K562 (cell line): Measurements from ENCODE around the gene KRT71. TPM values are rescaled to one million over a fixed set of nuclear protein-coding genes. Genes with fewer than 3 reads are reported as not detected.
A peak's percentile ranks its signal among the peaks of the same experiment; 100 is the strongest.
"Not testable (repeated sequence)": the region's sequence is repeated elsewhere in the genome, so short reads cannot be mapped to it uniquely, and the experiment has no call there.

Experiments used
- ATAC-seq: fragments of 200-7000 bp; cut with Tn5 transposase; 3 replicates; pipeline ENCODE4 v1.9.1; 2020; ENCODE audit warnings: moderate library complexity
- BruUV-seq: library from RNA; stranded (reverse); fragments of 400-500 nt; replicated peaks from 2 replicates; lab custom pipeline; 2021; lab: Mats Ljungman, UMichigan
- CTCF ChIA-PET: fragments of 300-600 bp; formaldehyde crosslinking; extraction: SDS; loops from one replicate; lab custom pipeline; 2021; ENCODE audit warnings: low intra/inter-chr PET ratio; lab: Yijun Ruan, JAX
- POLR2A ChIA-PET: fragments of 300-600, 350-650 bp; sonication (Branson Sonifier 250); formaldehyde crosslinking; extraction: SDS; loops from one replicate; lab custom pipeline; 2021; ENCODE audit warnings: antibody characterized with exemption, inconsistent platforms; lab: Yijun Ruan, JAX
- DNase-seq, 4 experiments: peaks; one replicate each; pipeline versions ENCODE4 v3.0.0 to v3.0.0-alpha.2; 2011 to 2018; ENCODE audit warnings: low spot score in 3 of 4, mixed read lengths in 3 of 4; ENCODE audit errors: extremely low read depth in 1 of 4
- FAIRE-seq: peaks from 2 replicates; lab custom pipeline; 2011; peaks lifted over from hg19 to GRCh38; lab: Jason Lieb, UNC
- H2AFZ ChIP-seq: 2 replicates; pipeline ENCODE4 v1.6.0; 2011; ENCODE audit warnings: low read depth, low read length, control low read depth, inconsistent platforms
- H3K27ac ChIP-seq: fragments of 200-600 bp; 3 replicates; pipeline ENCODE4 v1.8.0; 2011; ENCODE audit warnings: low read depth, mild to moderate bottlenecking, control low read depth, inconsistent platforms, low read length, moderate library complexity, mixed read lengths; ENCODE audit errors: extremely low read depth
- H3K27me3 ChIP-seq, 2 experiments: fragments of 300-600 bp in 1 of 2; 2 replicates in 1 of 2; 3 replicates in 1 of 2; pipeline versions ENCODE4 v1.6.0 to v1.8.0; 2011; ENCODE audit warnings: inconsistent platforms in 2 of 2, low read length in 2 of 2, mild to moderate bottlenecking in 1 of 2, mixed read lengths in 1 of 2, moderate library complexity in 1 of 2; ENCODE audit not compliant: control insufficient read depth in 2 of 2, insufficient read depth in 2 of 2
- H3K36me3 ChIP-seq: fragments of 300-600 bp; 3 replicates; pipeline ENCODE4 v1.8.0; 2011; ENCODE audit warnings: mild to moderate bottlenecking, low read length, inconsistent platforms; ENCODE audit not compliant: control insufficient read depth, insufficient read depth
- H3K4me1 ChIP-seq, 2 experiments: fragments of 200-600 bp in 1 of 2; replicated peaks in 1 of 2; 2 replicates in 1 of 2; 3 replicates in 1 of 2; pipeline versions ENCODE4 v1.5.1 to v1.8.0; 2011; ENCODE audit warnings: inconsistent platforms in 2 of 2, low read length in 2 of 2, mild to moderate bottlenecking in 1 of 2, mixed read lengths in 1 of 2, moderate library complexity in 1 of 2; ENCODE audit not compliant: control insufficient read depth in 2 of 2, insufficient read depth in 2 of 2
- H3K4me2 ChIP-seq: 2 replicates; pipeline ENCODE4 v1.6.1; 2011; ENCODE audit warnings: low read length, control low read depth, inconsistent platforms, mixed read lengths; ENCODE audit not compliant: insufficient read depth
- H3K4me3 ChIP-seq: fragments of 200-600 bp; sonication (generic), shearing (Covaris generic); 2 replicates; pipeline ENCODE4 v1.5.1; 2016; ENCODE audit warnings: control low read depth, inconsistent platforms
- H3K79me2 ChIP-seq: fragments of 200-600 bp; 3 replicates; pipeline ENCODE4 v1.8.0; 2011; ENCODE audit warnings: low read length, inconsistent platforms; ENCODE audit not compliant: control insufficient read depth, insufficient read depth
- H3K9ac ChIP-seq, 2 experiments: 2 replicates each; pipeline versions ENCODE4 v1.6.0 to v1.6.1; 2011; ENCODE audit warnings: low read depth in 2 of 2, low read length in 2 of 2, control low read depth in 1 of 2, inconsistent platforms in 1 of 2, mild to moderate bottlenecking in 1 of 2, mixed read lengths in 1 of 2; ENCODE audit not compliant: insufficient read depth in 1 of 2
- H3K9me1 ChIP-seq: one replicate; pipeline ENCODE4 v1.6.0; 2011; ENCODE audit warnings: inconsistent platforms, mild to moderate bottlenecking, low read length, moderate library complexity; ENCODE audit not compliant: control insufficient read depth, insufficient read depth
- H3K9me3 ChIP-seq: replicated peaks from 2 replicates; pipeline ENCODE4 v1.5.1; 2011; ENCODE audit warnings: low read depth, low read length, inconsistent platforms; ENCODE audit not compliant: control insufficient read depth, insufficient read depth
- H4K20me1 ChIP-seq: replicated peaks from 2 replicates; pipeline ENCODE4 v1.6.1; 2011; ENCODE audit warnings: low read length, inconsistent platforms, mixed read lengths; ENCODE audit not compliant: control insufficient read depth, insufficient read depth
- BCOR ChIP-seq: fragments of 450-650 bp; IDR thresholded peaks from 2 replicates; pipeline ENCODE4 v1.6.1; 2016
- DPF2 ChIP-seq: fragments of 450-650 bp; IDR thresholded peaks from 2 replicates; pipeline ENCODE4 v1.6.1; 2016
- EHMT2 ChIP-seq: fragments of 450-650 bp; IDR thresholded peaks from 2 replicates; pipeline ENCODE4 v1.6.1; 2018; ENCODE audit warnings: antibody characterized with exemption
- FOSL1 ChIP-seq: fragments of 200-800 bp; sonication (Bioruptor generic); conservative IDR thresholded peaks from 2 replicates; pipeline ENCODE4 v1.6.1; 2016; ENCODE audit warnings: missing genetic modification characterization, missing compliant biosample characterization
- HMG20B ChIP-seq: fragments of 250-450 bp; sonication (Bioruptor Pico); IDR thresholded peaks from 2 replicates; pipeline ENCODE4 v1.5.0; 2021; ENCODE audit warnings: mild to moderate bottlenecking
- KAT2B ChIP-seq: IDR thresholded peaks from one replicate; pipeline ENCODE4 v1.6.1; 2012; ENCODE audit warnings: low read depth, mild to moderate bottlenecking, control low read depth, inconsistent platforms, low read length, moderate library complexity
- PRDM10 ChIP-seq: fragments of 450-650 bp; IDR thresholded peaks from 2 replicates; pipeline ENCODE4 v1.6.1; 2018; ENCODE audit not compliant: partially characterized antibody
- RBM25 ChIP-seq: fragments of 200-400 bp; formaldehyde crosslinking; IDR thresholded peaks from 2 replicates; pipeline ENCODE4 v1.6.1; 2018; ENCODE audit warnings: low read length, low read depth, moderate library complexity; ENCODE audit not compliant: severe bottlenecking
- ZNF146 ChIP-seq: IDR thresholded peaks from one replicate; pipeline ENCODE4 v1.6.1; 2018; ENCODE audit warnings: missing compliant biosample characterization; ENCODE audit not compliant: unreplicated experiment
- ZNF395 ChIP-seq: fragments of 200-800 bp; sonication (Bioruptor generic); IDR thresholded peaks from 2 replicates; pipeline ENCODE4 v1.6.1; 2017; ENCODE audit warnings: missing genetic modification characterization, missing compliant biosample characterization
- ZNF408 ChIP-seq: fragments of 250-450 bp; sonication (Bioruptor Pico); IDR thresholded peaks from 2 replicates; pipeline ENCODE4 v1.4.0; 2020; ENCODE audit warnings: low read depth, mild to moderate bottlenecking, moderate library complexity
- ZNF766 ChIP-seq: fragments of 200-800 bp; sonication (Bioruptor generic); conservative IDR thresholded peaks from 2 replicates; pipeline ENCODE4 v1.6.1; 2016; ENCODE audit warnings: missing genetic modification characterization, missing compliant biosample characterization
- WGBS: fragments of 100-300 bp; shearing (Covaris generic); methylation state at CpG from one replicate; pipeline ENCODE4 v1.1.6; 2016; ENCODE audit warnings: low coverage, mixed read lengths; ENCODE audit not compliant: insufficient coverage; ENCODE audit errors: missing lambda C conversion rate; 5-methylcytosine and 5-hydroxymethylcytosine counted together
- in situ Hi-C: fragments of 300-500 bp; cut with MboI; formaldehyde crosslinking; loops from 4 replicates; pipeline ENCODE4 v1.15.0; 2018; ENCODE audit warnings: inconsistent platforms, mixed read lengths
- intact Hi-C: fragments of 100-400 bp; cut with micrococcal nuclease; formaldehyde crosslinking; loops from 2 replicates; pipeline ENCODE4 v1.14.2; 2022
- polyA plus RNA-seq, 8 experiments: library from polyadenylated mRNA; depleted of rRNA in 4 of 8; stranded (reverse) in 5 of 8; unstranded in 3 of 8; fragments of >200 nt; fragmentation: Nextera tagmentation in 2 of 8; fragmentation: Illumina TruSeq in 1 of 8; extraction: Ambion mirVana in 2 of 8; extraction: Trizol in 1 of 8; gene quantifications; 2 replicates each; pipeline versions ENCODE4 v1.2.1 to v1.2.3, GENCODE V29; 2011 to 2014; ENCODE audit warnings: inconsistent platforms in 1 of 8, missing spikeins in 1 of 8
- total RNA-seq, 7 experiments: library from RNA; depleted of rRNA in 6 of 7; stranded (reverse); fragments of >200 nt in 6 of 7; fragmentation: Illumina TruSeq in 2 of 7; extraction: Trizol in 2 of 7; gene quantifications; 2 replicates each; pipeline versions ENCODE4 v1.2.1 to v1.2.3, GENCODE V29; 2011 to 2021; ENCODE audit warnings: low replicate concordance in 1 of 7

The KRT71 gene
- total and polyA plus RNA-seq, 9 of the 15 experiments (the other 6 are each of a cell fraction or from before 2014, with no cell fraction given): not detected

GRCh38 chr12:52594237-52594636 lies 41.3 kb upstream of the KRT71 start:
- peaks cover 5 to 15% of the 10 kb centered on the region in 2 experiments; a peak in 4 of 5 replicates for H3K27me3 ChIP-seq
- TF ChIP-seq RBM25: peak; percentile 39
- TF ChIP-seq ZNF146 (CRISPR knock-in tag): peak; percentile 85
- TF ChIP-seq BCOR: 0 out of 2 replicates have a peak, but pooled peaks have one; percentile 27
- TF ChIP-seq, all 486 proteins: peak for 3; not testable (repeated sequence) for 483

GRCh38 chr12:52591521-52591920 lies 38.6 kb upstream of the KRT71 start:
- in situ Hi-C loops: no loop called here
- H3K36me3 ChIP-seq: no peaks in the 10 kb centered on the region
- H3K9ac ChIP-seq: no peak overlapping the region
- FAIRE-seq (no peak), ATAC-seq (no peak), DNase-seq (no peak)
- H3K4me2 ChIP-seq: no peak overlapping the region
- no peaks in the 10 kb centered on the region for H4K20me1 ChIP-seq
- H3K9me3 ChIP-seq: no peaks in the 10 kb centered on the region
- no peak overlapping the region for H2AFZ ChIP-seq
- 7% methylated on average over 11 of the region's 11 CpGs for WGBS
- no peaks in the 10 kb centered on the region for H3K79me2 ChIP-seq
- H3K4me1 ChIP-seq: peaks cover 0 to 6% of the 10 kb centered on the region in 2 experiments; a peak in 1 of 5 replicates
- H3K27ac ChIP-seq: no peak overlapping the region
- H3K9me1 ChIP-seq: no peaks in the 10 kb centered on the region
- no TSS peak for BruUV-seq
- peaks cover 9 to 20% of the 10 kb centered on the region in 2 experiments; a peak in 3 of 5 replicates for H3K27me3 ChIP-seq
- intact Hi-C loops: no loop called here
- CTCF ChIA-PET: no interaction called here
- no peak overlapping the region for H3K4me3 ChIP-seq
- POLR2A ChIA-PET: interaction anchor here (0.7 kb wide), 1 partner anchor 167 kb away, joined by 3 read pairs; no protein-coding TSS in a partner anchor
- TF ChIP-seq FOSL1 (tag) (no peak), ZNF395 (CRISPR knock-in tag) (no peak), HMG20B (no peak), DPF2 (no peak), KAT2B (no peak), PRDM10 (no peak), EHMT2 (no peak), ZNF408 (CRISPR knock-in tag) (no peak), ZNF766 (no peak)

More at GRCh38 chr12:52594237-52594636, 41.3 kb upstream of the KRT71 start:
- ATAC-seq, H3K4me1 ChIP-seq, H3K9ac ChIP-seq, H3K79me2 ChIP-seq, H3K4me2 ChIP-seq, in situ Hi-C loops, CTCF ChIA-PET, FAIRE-seq, H3K27ac ChIP-seq, H3K36me3 ChIP-seq, DNase-seq, POLR2A ChIA-PET, intact Hi-C loops, H3K9me1 ChIP-seq, H3K4me3 ChIP-seq, H2AFZ ChIP-seq, H4K20me1 ChIP-seq, H3K9me3 ChIP-seq, BruUV-seq: not testable (repeated sequence)
- WGBS: 19% methylated on average over 4 of the region's 4 CpGs
